Astrocyte of the spinal cord (primary cell): ENCODE data around the gene IQCK.

Experiments used
- DNase-seq: peaks from one replicate; pipeline ENCODE4 v3.0.0; 2011; ENCODE audit warnings: low read depth, low spot score
- H3K4me3 ChIP-seq: 2 replicates; pipeline ENCODE4 v1.5.1; 2011; ENCODE audit warnings: low read depth, mild to moderate bottlenecking, low read length, moderate library complexity
- CTCF ChIP-seq: IDR thresholded peaks from 2 replicates; pipeline ENCODE4 v1.5.1; 2012; ENCODE audit warnings: low read depth, mild to moderate bottlenecking, low read length, inconsistent platforms
- in situ Hi-C: cut with HindIII; loops from 2 replicates; pipeline ENCODE4 v1.10.0; 2017; ENCODE audit warnings: low sequenced_read_pairs

The IQCK gene

DNA sequence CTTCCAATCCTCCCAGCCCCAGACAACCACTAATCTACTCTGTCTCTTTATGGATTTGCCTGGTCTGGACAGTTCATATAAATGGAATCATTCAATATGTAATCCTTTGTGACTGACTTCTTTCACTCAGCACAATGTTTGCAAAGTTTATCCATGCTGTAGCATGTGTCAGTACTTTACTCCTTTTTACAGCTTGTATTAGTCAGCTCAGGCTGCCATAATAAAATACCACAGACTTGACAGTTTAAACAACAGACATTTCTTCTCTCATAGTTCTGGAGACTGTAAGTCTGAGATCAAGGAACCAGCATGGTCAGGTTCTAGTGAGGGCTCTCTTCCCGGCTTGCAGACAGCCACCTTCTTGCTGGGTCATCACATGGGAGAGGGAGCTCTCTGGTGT lies 125.3 kb downstream of the IQCK start:
- TF ChIP-seq CTCF, result no peak
- in situ Hi-C loops, result no loop called here
- H3K4me3 ChIP-seq, result no peak overlapping the region
- DNase-seq, result peak; percentile 15

- TF ChIP-seq CTCF, result no peak
- peak; percentile 80 for DNase-seq
- H3K4me3 ChIP-seq, result no peak overlapping the region
- in situ Hi-C loops, result no loop called here
These were observed 127.0 kb downstream of the IQCK start for GRCh38 chr16:19844945-19845641.

- in situ Hi-C loops, result no loop called here
- TF ChIP-seq CTCF, result no peak
- no peak overlapping the region for H3K4me3 ChIP-seq
- DNase-seq, result no peak
These were observed 128.4 kb downstream of the IQCK start for GRCh38 chr16:19846436-19846835.

DNA sequence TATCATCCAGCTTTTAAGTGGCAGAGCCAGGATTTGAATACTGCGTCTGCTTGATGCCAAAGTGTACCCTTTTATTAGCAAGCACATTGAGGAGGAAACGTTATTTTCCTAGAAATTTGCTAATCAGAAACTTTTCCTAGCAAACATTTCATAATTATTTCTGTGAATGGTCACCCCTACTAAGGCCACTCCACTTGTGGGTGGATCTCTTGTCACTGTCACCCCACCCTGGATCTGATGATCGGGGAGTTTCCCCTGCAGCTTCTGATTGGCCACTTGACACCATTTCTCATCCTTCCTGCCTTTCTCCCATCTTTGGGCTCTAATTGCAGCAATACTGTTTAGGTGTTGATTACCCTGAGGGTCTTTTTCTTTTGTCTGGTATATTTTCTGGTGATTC lies 130.7 kb downstream of the IQCK start:
- TF ChIP-seq CTCF, result no peak
- in situ Hi-C loops, result no loop called here
- DNase-seq, result no peak
- no peak overlapping the region for H3K4me3 ChIP-seq

DNA sequence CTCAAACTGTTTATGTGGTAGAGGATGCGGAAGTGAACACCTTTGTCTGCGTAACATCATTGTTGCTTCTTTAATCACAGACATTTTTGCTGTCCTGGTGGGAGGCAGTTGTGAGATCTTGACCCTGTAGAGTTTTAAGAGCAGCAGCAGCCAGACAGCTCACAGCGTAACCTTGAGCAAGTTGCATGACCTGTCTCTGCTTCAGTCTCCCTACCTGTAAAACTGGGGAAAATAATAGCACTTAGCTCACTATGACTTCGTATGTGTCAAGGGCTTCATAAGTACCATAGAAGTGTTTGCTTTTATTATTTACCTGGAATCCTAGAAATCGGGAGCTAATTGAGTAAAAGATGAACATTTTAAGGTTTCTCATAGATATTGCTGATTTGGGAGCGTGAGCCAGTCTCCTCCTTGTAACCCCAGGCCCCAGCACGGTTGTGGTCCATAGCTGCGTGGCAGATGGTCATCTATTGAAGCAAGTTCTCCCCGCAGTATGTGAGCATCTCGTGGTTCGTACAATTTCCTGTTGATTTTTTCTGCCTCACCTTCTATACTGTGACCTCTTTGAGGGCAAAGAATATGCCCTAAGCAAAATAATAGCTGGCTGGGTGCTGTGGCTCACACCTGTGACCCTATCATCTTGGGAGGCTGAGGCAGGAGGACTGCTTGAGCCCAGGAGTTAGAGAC lies 132.2 kb downstream of the IQCK start:
- in situ Hi-C loops, result no loop called here
- DNase-seq, result no peak
- H3K4me3 ChIP-seq, result no peak overlapping the region
- TF ChIP-seq CTCF, result no peak

DNA sequence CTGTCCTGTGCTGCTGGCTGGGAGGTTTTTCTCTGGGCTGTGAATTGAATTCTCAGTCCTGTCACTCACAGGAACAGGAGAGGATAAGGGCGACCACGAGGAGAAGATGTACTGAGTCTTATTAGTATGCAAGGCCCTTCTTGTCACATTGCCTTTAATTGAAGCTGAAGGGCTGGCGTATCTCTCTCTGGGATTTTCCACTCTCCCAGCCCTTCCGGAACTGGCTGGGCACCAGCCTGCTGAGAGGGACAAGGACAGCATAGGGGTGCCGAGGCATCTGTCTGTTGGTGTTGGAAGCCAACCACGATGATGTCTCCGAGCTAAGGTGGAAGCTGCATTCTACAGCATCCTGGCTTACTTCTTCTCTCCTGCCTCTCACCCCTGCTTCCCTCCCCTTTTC lies 133.4 kb downstream of the IQCK start:
- in situ Hi-C loops, result no loop called here
- no peak for TF ChIP-seq CTCF
- no peak for DNase-seq
- no peak overlapping the region for H3K4me3 ChIP-seq
